ENCODE measurements around the gene OSBPL8.

OSBPL8 gene, protein sequence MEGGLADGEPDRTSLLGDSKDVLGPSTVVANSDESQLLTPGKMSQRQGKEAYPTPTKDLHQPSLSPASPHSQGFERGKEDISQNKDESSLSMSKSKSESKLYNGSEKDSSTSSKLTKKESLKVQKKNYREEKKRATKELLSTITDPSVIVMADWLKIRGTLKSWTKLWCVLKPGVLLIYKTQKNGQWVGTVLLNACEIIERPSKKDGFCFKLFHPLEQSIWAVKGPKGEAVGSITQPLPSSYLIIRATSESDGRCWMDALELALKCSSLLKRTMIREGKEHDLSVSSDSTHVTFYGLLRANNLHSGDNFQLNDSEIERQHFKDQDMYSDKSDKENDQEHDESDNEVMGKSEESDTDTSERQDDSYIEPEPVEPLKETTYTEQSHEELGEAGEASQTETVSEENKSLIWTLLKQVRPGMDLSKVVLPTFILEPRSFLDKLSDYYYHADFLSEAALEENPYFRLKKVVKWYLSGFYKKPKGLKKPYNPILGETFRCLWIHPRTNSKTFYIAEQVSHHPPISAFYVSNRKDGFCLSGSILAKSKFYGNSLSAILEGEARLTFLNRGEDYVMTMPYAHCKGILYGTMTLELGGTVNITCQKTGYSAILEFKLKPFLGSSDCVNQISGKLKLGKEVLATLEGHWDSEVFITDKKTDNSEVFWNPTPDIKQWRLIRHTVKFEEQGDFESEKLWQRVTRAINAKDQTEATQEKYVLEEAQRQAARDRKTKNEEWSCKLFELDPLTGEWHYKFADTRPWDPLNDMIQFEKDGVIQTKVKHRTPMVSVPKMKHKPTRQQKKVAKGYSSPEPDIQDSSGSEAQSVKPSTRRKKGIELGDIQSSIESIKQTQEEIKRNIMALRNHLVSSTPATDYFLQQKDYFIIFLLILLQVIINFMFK

DNA sequence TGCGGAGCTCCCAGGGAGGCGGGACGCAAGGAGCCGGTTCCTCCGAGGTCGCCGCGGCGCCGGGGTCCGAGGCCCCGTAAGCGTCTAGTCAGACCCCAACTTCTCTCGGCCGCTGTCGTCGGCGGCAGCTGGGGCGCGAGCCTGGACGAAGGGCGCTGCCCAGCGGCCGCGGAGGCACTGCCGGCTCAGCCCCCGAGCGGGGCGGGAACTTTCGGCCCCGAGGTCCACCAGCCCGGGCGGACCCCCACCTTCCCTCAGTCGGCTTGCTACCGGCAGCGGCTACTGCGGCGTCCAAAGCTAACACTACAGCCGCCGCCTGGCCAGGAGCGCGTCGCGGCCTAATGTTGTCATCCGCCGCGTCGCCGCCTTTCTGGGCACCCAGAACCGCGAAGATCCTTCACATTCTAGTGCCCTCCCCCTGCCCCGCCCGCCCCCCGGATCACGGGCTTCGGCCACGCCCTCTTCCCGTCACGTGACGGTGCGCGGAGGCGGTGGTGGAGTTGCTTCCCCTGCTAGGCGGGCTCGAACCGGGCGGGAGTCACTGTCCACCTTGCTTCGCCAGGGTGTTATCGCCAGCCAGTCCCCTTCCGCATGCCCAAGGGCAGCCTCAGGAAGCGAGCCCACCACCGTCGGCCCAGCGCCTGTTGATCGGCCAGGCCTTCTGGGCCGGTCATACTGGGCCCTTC is at the start of gene OSBPL8:
Gene OSBPL8, minus strand, starts transcription at position 372 of the 686 bp plus-strand sequence. CDS start 72,220 bp downstream, outside the sequence.
- peak; percentile 84 to 89 for DNase-seq

DNA sequence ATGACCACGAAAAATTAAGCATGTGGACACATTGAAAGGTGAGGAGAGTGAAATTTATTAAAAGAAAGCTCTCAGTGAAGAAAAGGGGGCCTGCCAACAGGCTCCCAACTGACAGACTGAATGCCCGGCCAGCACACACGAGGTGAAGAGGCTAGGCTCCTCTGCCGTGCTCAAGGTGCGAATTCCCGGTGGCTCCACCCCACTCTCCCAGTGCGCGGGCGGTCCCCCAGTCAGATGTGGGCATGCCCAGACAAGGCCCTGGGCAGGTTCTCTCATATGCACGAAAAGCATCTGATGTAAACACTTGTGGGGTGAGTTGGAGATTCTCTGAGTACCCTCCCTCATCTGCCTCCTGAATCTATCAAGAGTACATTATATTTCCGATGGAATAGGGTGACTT is 48.5 kb upstream of the OSBPL8 start:
- DNase-seq = no peak

DNA sequence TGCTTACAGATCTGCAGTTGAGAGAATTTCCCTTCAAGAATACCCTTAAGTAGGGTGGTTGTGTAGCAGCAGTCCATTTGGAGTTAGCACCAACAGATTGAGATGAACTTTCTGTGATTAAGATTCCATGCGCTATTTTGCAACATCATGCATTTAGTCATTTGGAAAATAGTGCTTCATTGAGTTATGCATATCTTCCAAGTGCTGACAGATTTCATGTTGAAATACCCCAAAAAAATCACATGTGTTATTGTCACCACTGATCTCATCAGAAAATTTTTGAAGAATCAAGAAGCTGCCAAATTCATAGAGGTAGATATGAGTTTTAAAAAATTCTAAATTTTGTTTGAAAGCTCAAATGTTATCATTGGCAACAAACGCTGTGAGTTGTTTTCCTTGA is 35.5 kb upstream of the OSBPL8 start:
- no peak for DNase-seq

DNA sequence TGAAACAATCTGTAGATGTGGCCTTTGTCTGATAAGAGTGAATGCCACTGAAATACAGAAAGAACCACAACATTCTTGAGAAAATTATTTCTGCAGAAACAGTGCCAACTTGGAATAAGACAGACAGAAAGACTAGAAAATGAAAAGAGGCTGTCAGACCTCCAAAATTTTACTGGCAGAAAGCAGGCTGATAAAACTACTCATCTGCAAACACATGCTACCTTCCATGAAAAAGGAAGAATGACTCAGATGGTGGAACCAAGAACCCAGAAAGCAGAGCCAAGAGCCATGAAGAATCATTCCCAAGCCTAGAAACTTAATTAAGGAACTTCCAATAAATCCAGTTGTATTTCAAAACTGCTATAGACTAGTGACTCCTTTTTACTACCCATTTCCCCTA is 31.9 kb upstream of the OSBPL8 start:
- DNase-seq = no peak

DNA sequence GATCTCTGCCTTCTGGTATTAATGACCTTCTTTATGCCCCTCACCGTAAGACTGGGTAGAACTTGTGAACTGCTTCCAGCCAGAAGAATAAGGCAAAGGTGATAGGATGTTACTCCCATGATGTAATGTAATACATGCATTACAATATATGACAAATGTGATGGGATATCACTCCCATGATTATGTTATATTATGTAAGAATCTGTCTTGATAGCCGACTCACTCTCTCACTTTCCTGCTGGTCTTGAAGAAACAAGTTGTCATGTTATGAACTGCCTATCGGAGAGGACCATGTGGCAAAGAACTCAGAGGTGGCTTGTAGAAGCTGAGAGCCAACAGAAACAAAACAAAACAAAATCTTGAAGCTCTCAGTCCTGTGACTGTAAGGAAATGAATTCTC is 30.6 kb upstream of the OSBPL8 start:
- DNase-seq = no peak

DNA sequence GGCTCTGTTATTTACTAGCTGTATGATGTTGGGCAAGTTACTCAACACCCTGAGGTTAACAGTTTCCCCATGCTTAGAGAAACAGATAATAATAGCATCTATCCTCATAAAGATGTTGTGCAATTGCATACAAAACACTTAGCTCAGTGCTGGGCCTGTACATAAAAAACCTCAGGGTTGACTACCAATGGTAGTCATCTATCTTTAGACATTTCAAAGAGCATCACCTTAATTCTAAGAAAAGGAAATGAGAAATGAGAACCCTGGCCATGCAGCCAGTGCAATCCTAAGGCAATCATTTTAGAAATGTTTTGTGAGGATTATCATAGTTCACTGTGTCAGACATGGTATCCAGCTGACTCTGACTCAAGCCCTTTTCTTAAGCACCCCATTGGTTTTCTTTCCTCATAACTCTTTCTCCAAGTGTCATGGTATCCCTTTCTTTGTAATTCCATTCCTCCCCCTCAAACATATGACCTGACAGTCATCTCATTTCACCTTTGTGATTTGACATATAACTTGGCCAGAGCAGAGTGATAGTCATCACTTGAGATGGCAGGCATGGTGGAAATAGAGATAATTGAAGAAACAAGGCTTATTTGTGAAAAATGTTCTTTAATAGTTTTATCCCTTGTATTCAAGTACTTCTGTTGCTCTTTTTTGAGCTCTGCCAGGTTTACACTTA is 29.5 kb upstream of the OSBPL8 start:
- DNase-seq = peak; percentile 94 to 97

DNA sequence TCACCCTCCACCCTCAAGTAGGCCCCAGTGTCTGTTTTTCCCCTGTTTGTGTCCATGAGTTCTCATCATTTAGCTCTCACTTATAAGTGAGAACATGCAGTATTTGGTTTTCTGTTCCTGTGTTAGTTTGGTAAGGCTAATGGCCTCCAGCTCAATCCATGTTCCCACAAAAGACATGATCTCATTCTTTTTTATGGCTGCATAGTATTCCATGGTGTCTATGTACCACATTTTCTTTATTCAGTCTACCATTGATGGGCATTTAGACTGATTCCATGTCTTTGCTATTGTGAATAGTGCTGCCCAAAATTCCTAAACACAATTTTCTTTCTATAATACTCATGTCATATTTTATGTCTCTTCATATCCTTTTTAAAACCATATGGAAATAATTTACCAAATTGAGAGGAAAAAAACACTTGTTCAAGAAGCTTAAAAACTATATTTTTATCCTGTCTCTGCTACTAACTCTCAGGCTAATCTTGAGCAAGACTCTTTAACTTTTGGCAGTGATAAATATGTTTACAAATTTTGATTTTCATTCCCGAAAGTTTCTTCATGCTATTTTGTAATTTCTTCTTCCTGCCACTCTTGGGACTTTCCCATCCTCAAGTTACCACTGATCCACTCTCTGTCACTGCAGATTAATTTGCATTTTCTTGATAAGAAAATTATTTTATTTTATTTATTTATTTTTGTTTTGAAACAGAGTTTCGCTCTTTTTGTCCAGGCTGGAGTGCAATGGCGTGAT is 28.0 kb upstream of the OSBPL8 start:
- no peak for DNase-seq

DNA sequence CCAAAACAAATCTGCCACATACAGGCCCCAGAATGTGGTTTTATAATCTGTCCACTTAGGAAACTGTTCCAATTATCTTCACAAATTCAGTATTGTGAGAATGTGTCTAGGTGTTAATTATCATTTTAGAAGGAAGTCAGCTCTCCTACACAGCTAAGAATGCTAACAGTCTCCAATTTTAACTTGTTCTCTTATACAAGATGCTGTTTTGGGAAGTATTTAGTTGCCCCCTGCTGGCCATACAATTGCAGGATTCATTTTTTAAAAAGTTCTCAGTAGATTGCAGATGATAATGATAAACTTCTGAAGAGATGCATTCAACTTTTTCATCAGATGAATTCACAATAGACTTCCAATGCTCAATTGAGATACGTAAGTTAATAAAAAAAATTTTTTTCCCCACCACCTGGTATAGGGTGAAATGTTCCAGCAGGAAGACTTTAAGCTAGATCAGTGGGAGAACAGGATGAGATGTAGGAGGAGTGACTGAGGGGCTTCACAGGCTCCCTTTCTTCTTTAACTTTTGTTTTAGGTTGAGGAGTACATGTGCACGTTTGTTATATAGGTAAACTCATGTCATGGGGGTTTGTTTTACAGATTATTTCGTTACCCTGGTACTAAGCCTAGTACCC is 27.3 kb upstream of the OSBPL8 start:
- peak; percentile 60 to 75 for DNase-seq

DNA sequence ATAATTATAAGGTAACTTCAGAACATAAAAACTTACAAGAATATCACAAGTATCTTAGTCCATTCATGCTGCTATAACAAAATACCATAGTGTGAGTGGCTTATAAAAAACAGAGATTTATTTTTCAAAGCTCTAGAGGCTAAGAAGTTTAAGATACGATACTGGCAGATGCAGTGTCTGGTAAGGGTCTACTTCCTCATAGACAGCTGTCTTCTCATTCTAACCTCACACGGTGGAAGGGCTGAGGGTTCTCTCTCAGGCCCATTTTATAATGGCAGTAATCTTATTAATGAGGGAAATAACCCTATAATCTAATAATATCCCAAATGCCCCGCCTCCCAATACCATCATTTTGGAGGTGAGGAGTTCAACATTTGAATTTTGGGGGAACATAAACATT is 23.7 kb upstream of the OSBPL8 start:
- no peak for DNase-seq

DNA sequence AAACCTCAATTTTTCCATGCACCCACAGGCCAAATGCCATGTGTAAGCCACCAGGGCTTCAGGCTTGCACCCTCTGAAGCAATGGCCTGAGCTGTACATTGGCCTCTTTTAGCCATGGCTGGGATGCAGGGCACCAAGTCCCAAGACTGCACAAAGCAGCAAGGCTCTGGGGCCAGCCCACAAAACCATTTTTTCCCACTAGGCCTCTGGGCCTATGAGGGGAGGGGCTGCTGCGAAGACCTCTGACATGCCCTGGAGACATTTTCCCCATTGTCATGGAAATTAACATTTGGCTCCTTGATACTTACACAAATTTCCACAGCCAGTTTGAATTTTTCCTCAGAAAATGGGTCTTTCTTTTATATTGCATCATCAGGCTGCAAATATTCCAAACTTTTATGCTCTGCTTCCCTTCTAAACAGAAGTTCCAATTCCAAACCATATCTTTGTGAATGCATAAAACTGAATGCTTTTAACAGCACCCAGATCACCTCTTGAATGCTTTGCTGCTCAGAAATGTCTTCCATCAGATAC is 14.3 kb upstream of the OSBPL8 start:
- no peak for DNase-seq

DNA sequence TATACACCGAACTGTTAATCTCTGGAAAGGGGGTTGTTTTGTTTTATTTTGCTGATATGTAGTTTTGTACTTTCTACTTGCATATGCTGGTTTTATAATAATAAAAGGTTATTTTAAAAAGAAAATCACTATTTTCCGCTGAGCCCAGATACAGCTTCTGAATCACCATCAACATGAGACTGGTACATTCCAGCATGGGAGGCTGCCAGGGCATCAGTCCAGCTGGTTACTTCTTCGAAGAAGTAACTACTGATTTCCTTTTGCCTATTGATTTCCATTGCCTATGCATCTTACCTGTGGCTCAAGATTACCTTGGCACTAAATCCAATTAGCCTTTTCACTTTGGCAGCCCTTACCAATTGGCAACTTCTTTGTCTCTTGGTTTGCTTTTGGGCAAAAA is 11.7 kb upstream of the OSBPL8 start:
- DNase-seq = no peak

DNA sequence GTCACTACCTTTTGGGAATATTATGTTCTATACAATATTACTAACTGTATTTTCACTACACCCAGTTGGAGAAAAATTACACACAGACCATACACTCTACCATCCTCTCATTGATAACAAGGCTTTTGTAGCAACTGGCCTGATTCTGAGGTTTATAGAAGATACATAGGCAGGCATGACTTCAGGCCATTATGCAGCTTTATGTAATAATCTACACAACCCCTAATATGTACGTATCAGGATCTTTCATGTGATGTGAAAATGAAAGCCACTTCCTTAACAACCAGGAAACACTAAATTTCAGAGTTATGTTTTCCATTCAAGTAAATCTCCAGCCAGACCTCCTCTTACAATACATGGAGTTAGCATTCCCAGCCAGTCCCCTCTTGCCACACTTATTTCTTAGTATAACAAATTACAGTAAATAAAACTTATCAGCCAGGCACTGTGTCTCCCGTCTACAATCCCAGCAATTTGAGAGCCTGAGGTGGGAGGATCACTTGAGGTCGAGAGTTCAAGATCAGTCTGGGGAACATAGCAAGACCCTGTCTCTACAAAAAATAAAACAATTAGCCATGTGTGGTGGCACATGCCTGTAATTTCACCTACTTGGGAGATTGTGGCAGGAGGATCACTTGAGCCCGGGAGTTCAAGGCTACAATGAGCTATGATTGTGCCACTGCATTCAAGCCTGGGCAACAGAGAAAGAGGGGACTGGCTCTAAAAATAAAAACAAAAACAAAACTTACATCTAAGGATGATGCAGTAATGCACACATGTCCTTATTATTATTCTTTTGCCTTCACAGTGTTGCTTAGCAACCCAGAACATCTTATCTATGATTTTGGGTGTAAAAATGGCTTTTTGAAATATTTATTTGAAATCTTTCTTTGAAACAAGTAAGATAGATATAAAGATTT is 10.4 kb upstream of the OSBPL8 start:
- DNase-seq = peak in 1 of 2 experiments; percentile 23

DNA sequence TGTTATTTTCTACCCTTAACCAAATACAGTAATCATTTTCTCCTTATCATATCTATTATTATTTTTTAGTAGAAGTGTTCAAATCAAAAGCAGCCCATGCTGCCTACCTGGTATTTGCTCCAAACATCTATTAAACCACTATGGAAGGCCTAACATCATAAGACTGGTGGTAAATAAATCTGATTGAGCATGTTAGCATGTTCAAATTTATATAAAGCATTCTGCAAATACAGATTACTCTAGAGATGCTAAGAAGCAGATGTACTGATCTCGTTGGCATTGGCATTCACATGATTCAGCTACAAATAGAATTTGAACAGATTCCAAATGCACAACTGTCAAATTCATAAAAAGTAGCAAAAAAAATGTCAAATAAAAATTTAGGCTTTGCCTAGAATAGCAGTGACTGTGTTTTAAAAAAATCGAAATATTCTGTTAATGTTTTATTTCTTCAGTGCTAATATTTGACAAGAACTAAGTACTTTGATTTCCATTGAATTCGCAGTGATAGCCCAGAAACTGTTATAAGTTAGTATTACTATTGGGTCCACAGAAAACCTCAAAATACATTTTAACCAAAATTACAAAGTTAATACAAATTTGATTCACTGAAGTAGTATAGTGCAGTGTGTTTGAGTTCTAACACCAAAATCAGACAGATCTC is 9.4 kb upstream of the OSBPL8 start:
- DNase-seq = no peak

DNA sequence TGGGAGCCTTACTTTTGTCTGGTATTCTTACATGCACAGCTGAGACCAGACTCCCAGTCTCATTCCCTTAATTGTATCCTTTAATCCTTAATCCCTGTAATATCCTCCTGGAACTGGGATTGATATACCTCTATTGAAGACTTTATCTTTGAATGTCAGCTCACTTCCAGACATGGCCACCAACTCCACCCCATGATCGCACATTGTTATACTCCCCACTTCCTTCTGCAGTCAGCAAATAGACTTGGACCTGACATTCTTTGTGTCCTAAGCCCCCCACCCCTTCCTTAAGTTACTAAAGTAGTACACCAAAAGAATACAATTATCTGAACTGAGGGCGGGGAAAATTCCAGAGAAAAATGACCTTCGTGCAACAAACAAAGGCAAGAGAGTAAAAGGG is 8.6 kb upstream of the OSBPL8 start:
- DNase-seq = no peak

DNA sequence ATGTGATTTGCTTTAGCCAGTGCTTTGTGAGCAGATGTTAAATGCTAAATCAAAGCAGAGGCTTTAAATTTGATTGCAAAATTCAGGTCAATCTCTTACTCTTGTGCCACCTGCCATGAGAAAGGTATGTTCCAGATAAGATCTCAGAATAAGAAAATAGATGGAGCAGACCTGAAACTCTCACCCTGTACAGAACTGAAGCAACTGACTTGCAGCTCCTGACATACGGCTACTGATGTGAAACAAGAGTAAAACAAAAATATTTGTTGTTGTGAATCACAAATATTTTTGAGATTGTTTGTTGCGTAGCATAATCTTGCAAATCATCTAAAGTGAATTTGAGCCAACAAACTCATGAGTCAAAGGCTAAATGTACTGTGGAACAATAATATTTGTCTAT is 3.5 kb upstream of the OSBPL8 start:
- no peak for DNase-seq

DNA sequence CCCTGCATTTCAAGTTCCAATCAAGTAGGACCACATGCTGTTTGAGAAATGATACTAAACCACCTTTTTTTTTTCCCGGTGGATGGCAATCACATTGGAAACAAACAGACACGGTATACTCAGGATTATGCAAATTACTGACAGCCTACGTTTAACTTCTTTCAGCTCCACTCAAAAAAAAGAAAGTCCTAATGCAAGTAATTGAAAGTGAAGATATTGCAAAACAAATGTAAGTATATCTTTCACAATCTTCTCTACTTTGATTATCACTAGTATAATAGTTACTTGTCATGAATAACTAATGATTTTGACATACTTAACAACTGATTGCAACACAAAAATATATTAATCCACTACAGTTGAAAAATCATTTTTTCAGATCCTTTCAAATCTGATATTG is 2.6 kb upstream of the OSBPL8 start:
- DNase-seq = peak; percentile 20

DNA sequence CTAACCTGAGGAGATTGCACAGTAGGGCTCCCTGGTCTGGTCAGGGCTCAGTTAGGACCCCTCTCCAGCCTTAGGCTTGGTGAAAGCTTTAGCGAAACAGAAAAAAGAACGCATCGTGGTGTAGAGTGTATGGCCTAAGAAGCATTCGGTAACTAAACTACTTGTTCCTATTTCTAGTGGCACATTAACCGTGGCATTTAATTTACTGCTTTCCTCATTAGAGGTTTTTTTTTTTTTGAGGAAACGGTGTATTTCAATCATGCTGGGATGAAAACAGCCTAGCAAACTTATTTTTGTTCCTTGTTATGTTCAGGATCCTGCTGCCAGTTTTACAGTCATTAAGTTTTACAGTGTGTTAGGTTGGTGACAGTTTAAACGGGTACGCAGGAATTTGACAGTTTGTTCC is 518 bp upstream of the OSBPL8 start:
- peak in 1 of 2 experiments; percentile 52 for DNase-seq

DNA sequence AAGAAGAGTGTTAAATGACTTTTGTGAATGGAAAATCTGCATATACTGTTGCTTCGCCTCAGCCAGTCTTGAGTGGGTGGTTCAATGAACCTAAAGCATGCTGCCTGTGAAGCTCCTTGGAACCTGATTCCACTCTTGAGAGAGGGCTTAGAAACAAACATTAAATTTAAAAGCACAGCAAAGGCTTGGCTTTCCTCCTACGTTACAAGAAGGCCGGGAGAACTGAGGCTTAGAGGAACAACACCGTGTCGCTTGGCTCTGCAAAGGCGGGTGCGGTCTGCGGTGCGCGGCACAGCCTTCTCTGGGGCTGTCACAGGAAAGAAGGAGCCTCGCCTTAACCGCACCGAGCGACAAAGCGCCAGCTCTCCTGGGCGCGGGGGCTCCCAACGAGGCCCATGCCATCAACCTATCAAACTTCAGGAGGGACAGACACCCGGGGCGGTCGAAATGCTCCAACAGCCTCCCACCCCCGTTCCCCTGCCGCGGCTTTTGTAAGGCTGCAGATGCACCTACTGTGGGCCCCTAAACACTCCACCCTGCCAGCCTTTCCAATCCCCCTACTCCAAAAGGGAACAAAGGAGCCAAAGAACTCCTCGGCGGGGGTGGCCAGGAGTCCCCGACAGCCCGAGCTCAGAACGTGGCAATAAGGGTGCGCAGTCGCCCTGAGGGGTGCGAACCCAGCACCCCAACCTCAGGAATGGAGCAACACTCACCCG is 729 bp downstream of the OSBPL8 start:
- DNase-seq = peak; percentile 52 to 61

DNA sequence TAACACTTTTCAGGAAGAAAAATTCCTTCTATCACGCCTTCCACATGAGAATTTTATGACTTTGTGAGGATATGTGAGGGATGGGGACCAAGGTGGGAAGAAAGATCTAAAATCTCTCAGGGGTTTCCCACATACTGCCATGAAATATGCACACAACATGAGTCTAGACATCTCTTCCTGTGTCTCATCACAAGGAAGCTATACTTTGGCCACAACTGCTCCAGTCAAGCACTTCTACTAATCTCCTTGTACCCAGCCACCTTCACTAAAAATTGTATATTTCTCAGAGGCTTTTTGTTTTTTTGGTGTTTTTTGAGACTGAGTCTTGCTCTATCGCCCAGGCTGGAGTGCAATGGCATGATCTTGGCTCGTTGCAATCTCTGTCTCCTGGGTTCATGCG is 3.2 kb downstream of the OSBPL8 start:
- peak; percentile 6 to 9 for DNase-seq
